Articular chondrocyte of knee joint (primary cell): Measurements from ENCODE around the gene FXN. TPM values are rescaled to one million over a fixed set of nuclear protein-coding genes. Genes with fewer than 3 reads are reported as not detected.

ENCODE experiments used
- small RNA-seq: library from RNA; depleted of rRNA; stranded (forward); fragments of <200 nt; gene quantifications from one replicate; pipeline ENCODE3, GENCODE V24; 2012
- total RNA-seq: library from RNA; depleted of rRNA; stranded (reverse); fragments of >200 nt; gene quantifications from 2 replicates; pipeline ENCODE4 v1.2.3, GENCODE V29; 2012

FXN gene
- total RNA-seq, result 4.6 and 6.7 TPM in 2 replicates

DNA sequence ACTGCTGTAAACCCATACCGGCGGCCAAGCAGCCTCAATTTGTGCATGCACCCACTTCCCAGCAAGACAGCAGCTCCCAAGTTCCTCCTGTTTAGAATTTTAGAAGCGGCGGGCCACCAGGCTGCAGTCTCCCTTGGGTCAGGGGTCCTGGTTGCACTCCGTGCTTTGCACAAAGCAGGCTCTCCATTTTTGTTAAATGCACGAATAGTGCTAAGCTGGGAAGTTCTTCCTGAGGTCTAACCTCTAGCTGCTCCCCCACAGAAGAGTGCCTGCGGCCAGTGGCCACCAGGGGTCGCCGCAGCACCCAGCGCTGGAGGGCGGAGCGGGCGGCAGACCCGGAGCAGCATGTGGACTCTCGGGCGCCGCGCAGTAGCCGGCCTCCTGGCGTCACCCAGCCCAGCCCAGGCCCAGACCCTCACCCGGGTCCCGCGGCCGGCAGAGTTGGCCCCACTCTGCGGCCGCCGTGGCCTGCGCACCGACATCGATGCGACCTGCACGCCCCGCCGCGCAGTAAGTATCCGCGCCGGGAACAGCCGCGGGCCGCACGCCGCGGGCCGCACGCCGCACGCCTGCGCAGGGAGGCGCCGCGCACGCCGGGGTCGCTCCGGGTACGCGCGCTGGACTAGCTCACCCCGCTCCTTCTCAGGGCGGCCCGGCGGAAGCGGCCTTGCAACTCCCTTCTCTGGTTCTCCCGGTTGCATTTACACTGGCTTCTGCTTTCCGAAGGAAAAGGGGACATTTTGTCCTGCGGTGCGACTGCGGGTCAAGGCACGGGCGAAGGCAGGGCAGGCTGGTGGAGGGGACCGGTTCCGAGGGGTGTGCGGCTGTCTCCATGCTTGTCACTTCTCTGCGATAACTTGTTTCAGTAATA, at the start of gene FXN:
Gene FXN, plus strand, starts transcription at position 315 of the 871 bp plus-strand sequence. Its CDS starts 31 bp downstream, at position 346.

DNA sequence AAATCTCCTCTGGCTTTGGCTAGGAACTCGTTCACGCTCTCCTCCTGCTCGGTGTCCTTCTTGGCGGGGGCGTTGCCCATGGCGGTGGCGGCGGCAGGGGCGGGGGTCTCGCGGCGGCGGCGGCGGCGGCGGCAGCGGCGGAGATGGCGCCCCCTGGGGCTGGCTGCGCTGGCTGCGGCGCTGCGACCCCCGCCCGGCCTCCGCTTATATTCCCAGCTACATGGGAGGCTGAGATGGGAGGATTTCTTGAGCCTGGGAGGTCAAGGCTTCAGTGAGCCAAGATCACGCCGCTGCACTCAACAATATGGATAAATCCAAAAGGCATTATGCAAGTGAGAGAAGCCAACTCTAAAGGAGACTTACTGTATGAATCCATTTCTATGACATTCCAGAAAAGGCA, 21.5 kb upstream of the FXN start, which contains the start of gene PRKACG:
Gene PRKACG, minus strand, starts transcription at position 101 of the 400 bp plus-strand sequence. Its CDS starts 21 bp downstream, at position 80.

Small RNA genes lying within 50 kb of the gene (small RNA-seq; reads per million reads assigned to genes)
- not detected for gene AL162730.1

Other genes with a start within 250 kb of the FXN start
- gene PRKACG, start 21.6 kb upstream of the FXN start, total RNA-seq, result not detected in 2 replicates
- 25.0 and 28.7 TPM in 2 replicates for gene TJP2, start 138.5 kb downstream of the FXN start, total RNA-seq